SK-N-SH treated with all-trans-retinoic acid at 6 μM for 48 hours (cell line): ENCODE results near the gene RAD51B.

ENCODE experiments used
- ATAC-seq: fragments of 200-7000 bp; cut with Tn5 transposase; 3 replicates; pipeline ENCODE4 v1.9.1; 2020; ENCODE audit warnings: mild to moderate bottlenecking, moderate library complexity
- ARNTL ChIP-seq: fragments of 450-650 bp; formaldehyde crosslinking; IDR thresholded peaks from 2 replicates; pipeline ENCODE4 v1.5.0; 2020; ENCODE audit warnings: low read depth, mild to moderate bottlenecking, moderate library complexity, borderline replicate concordance
- BACH2 ChIP-seq: fragments of 250-450 bp; sonication (Bioruptor Pico); IDR thresholded peaks from 2 replicates; pipeline ENCODE4 v1.9.0; 2021; ENCODE audit warnings: mild to moderate bottlenecking, borderline replicate concordance
- CSDC2 ChIP-seq: fragments of 250-450 bp; sonication (Bioruptor Pico); IDR thresholded peaks from 2 replicates; pipeline ENCODE4 v1.5.0; 2020; ENCODE audit warnings: mild to moderate bottlenecking, moderate library complexity
- ESRRG ChIP-seq: fragments of 250-450 bp; sonication (Bioruptor Pico); IDR thresholded peaks from 2 replicates; pipeline ENCODE4 v1.6.1; 2021; ENCODE audit warnings: mild to moderate bottlenecking
- GLIS3 ChIP-seq: fragments of 250-450 bp; sonication (Bioruptor Pico); IDR thresholded peaks from 2 replicates; pipeline ENCODE4 v1.5.0; 2020; ENCODE audit warnings: mild to moderate bottlenecking, moderate library complexity
- ISL1 ChIP-seq: fragments of 250-450 bp; sonication (Bioruptor Pico); IDR thresholded peaks from 2 replicates; pipeline ENCODE4 v2.1.2; 2022; ENCODE audit warnings: mild to moderate bottlenecking, moderate library complexity
- OSR1 ChIP-seq: fragments of 250-450 bp; sonication (Bioruptor Pico); IDR thresholded peaks from 2 replicates; pipeline ENCODE4 v1.8.0; 2022; ENCODE audit warnings: moderate library complexity, mild to moderate bottlenecking, inconsistent platforms
- PPARA ChIP-seq: fragments of 250-450 bp; sonication (Bioruptor Pico); IDR thresholded peaks from 2 replicates; pipeline ENCODE4 v1.5.0; 2020; ENCODE audit warnings: mild to moderate bottlenecking, borderline replicate concordance
- RARB ChIP-seq: fragments of 250-450 bp; sonication (Bioruptor Pico); IDR thresholded peaks from 2 replicates; pipeline ENCODE4 v1.8.0; 2021; ENCODE audit warnings: mild to moderate bottlenecking, moderate library complexity
- SNAI2 ChIP-seq: fragments of 250-450 bp; sonication (Bioruptor Pico); IDR thresholded peaks from 2 replicates; pipeline ENCODE4 v1.5.0; 2020; ENCODE audit warnings: mild to moderate bottlenecking, moderate library complexity
- TCF4 ChIP-seq: fragments of 250-450 bp; sonication (Bioruptor Pico); IDR thresholded peaks from 2 replicates; pipeline ENCODE4 v1.8.0; 2021; ENCODE audit warnings: mild to moderate bottlenecking, moderate library complexity, borderline replicate concordance
- TOX ChIP-seq: fragments of 250-450 bp; sonication (Bioruptor Pico); IDR thresholded peaks from 2 replicates; pipeline ENCODE4 v1.8.0; 2021; ENCODE audit warnings: mild to moderate bottlenecking, moderate library complexity, borderline replicate concordance
- ZC3H10 ChIP-seq: fragments of 250-450 bp; sonication (Bioruptor Pico); IDR thresholded peaks from 2 replicates; pipeline ENCODE4 v1.5.1; 2021; ENCODE audit warnings: mild to moderate bottlenecking, moderate library complexity
- ZFP3 ChIP-seq: fragments of 250-450 bp; sonication (Bioruptor Pico); IDR thresholded peaks from 2 replicates; pipeline ENCODE4 v1.5.0; 2020; ENCODE audit warnings: mild to moderate bottlenecking, moderate library complexity
- ZFP30 ChIP-seq: fragments of 450-650 bp; formaldehyde crosslinking; IDR thresholded peaks from 2 replicates; pipeline ENCODE4 v1.5.0; 2022; ENCODE audit warnings: mild to moderate bottlenecking, moderate library complexity
- ZNF565 ChIP-seq: fragments of 450-650 bp; formaldehyde crosslinking; conservative IDR thresholded peaks from 2 replicates; pipeline ENCODE4 v1.5.0; 2020; ENCODE audit warnings: low read depth, mild to moderate bottlenecking, moderate library complexity
- ZNF70 ChIP-seq: fragments of 450-650 bp; formaldehyde crosslinking; IDR thresholded peaks from 2 replicates; pipeline ENCODE4 v1.5.0; 2020; ENCODE audit warnings: mild to moderate bottlenecking, moderate library complexity
- ZNF8 ChIP-seq: fragments of 450-650 bp; formaldehyde crosslinking; IDR thresholded peaks from 2 replicates; pipeline ENCODE4 v1.5.0; 2020; ENCODE audit warnings: mild to moderate bottlenecking, moderate library complexity
- TF ChIP-seq, protein P1 (sequence below): fragments of 250-450 bp; sonication (Bioruptor Pico); IDR thresholded peaks from 2 replicates; pipeline ENCODE4 v1.5.0; 2020; ENCODE audit warnings: mild to moderate bottlenecking, moderate library complexity
- TF ChIP-seq, protein P2 (sequence below): fragments of 250-450 bp; sonication (Bioruptor Pico); IDR thresholded peaks from 2 replicates; pipeline ENCODE4 v1.8.0; 2020; ENCODE audit warnings: mild to moderate bottlenecking, moderate library complexity, borderline replicate concordance
- TF ChIP-seq, protein P3 (sequence below): fragments of 250-450 bp; sonication (Bioruptor Pico); IDR thresholded peaks from 2 replicates; pipeline ENCODE4 v1.5.1; 2020; ENCODE audit warnings: low read depth, mild to moderate bottlenecking, moderate library complexity
- TF ChIP-seq, protein P4 (sequence below): fragments of 250-450 bp; sonication (Bioruptor Pico); IDR thresholded peaks from 2 replicates; pipeline ENCODE4 v1.5.1; 2021; ENCODE audit warnings: mild to moderate bottlenecking, moderate library complexity
- TF ChIP-seq, protein P5 (sequence below): fragments of 250-450 bp; sonication (Bioruptor Pico); IDR thresholded peaks from 2 replicates; pipeline ENCODE4 v1.8.0; 2021; ENCODE audit warnings: low read depth, mild to moderate bottlenecking, moderate library complexity, borderline replicate concordance

Gene RAD51B

DNA sequence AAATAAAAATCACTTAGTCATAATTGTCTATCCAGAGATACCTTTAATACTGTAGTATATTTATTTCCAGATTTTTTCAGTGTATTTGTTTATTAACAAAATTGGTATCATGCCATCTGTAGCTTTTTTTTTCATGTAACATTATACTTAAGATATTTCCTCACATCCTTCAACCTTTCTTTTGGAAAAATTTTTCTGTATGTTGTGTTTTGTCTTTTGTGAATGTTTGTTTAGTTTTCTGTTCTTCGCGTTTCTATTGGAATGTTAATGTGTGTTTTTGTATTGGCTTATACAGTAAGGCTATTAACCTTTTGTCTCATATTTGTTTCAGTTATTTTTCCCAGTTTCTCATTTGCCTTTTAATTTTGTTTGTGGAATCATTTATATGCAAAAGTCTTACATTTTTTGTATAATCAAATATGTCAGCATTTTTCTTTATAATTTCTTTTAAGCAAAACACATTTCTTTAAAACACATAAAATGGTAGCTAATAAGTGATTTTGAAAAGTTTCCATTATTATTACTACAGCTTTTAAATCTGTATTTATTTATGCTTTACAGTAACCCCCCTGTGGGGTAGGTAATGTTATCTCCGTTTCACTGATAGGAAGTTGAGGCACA is 433.7 kb downstream of the RAD51B start:
- ATAC-seq, result no peak
- TF ChIP-seq OSR1, result no peak
- no peak for TF ChIP-seq ZC3H10 (CRISPR knock-in tag)
- no peak for TF ChIP-seq RARB
- TF ChIP-seq ZFP30 (CRISPR knock-in tag), result no peak
- TF ChIP-seq ZFP3 (CRISPR knock-in tag), result no peak
- TF ChIP-seq, protein P1, sequence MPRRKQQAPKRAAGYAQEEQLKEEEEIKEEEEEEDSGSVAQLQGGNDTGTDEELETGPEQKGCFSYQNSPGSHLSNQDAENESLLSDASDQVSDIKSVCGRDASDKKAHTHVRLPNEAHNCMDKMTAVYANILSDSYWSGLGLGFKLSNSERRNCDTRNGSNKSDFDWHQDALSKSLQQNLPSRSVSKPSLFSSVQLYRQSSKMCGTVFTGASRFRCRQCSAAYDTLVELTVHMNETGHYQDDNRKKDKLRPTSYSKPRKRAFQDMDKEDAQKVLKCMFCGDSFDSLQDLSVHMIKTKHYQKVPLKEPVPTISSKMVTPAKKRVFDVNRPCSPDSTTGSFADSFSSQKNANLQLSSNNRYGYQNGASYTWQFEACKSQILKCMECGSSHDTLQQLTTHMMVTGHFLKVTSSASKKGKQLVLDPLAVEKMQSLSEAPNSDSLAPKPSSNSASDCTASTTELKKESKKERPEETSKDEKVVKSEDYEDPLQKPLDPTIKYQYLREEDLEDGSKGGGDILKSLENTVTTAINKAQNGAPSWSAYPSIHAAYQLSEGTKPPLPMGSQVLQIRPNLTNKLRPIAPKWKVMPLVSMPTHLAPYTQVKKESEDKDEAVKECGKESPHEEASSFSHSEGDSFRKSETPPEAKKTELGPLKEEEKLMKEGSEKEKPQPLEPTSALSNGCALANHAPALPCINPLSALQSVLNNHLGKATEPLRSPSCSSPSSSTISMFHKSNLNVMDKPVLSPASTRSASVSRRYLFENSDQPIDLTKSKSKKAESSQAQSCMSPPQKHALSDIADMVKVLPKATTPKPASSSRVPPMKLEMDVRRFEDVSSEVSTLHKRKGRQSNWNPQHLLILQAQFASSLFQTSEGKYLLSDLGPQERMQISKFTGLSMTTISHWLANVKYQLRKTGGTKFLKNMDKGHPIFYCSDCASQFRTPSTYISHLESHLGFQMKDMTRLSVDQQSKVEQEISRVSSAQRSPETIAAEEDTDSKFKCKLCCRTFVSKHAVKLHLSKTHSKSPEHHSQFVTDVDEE, result no peak
- no peak for TF ChIP-seq BACH2
- TF ChIP-seq, protein P2, sequence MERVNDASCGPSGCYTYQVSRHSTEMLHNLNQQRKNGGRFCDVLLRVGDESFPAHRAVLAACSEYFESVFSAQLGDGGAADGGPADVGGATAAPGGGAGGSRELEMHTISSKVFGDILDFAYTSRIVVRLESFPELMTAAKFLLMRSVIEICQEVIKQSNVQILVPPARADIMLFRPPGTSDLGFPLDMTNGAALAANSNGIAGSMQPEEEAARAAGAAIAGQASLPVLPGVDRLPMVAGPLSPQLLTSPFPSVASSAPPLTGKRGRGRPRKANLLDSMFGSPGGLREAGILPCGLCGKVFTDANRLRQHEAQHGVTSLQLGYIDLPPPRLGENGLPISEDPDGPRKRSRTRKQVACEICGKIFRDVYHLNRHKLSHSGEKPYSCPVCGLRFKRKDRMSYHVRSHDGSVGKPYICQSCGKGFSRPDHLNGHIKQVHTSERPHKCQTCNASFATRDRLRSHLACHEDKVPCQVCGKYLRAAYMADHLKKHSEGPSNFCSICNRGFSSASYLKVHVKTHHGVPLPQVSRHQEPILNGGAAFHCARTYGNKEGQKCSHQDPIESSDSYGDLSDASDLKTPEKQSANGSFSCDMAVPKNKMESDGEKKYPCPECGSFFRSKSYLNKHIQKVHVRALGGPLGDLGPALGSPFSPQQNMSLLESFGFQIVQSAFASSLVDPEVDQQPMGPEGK (CRISPR knock-in tag), result no peak
- no peak for TF ChIP-seq ZNF565 (CRISPR knock-in tag)
- no peak for TF ChIP-seq TCF4 (CRISPR knock-in tag)
- TF ChIP-seq CSDC2 (CRISPR knock-in tag), result no peak
- TF ChIP-seq ESRRG (CRISPR knock-in tag), result no peak
- TF ChIP-seq, protein P3, sequence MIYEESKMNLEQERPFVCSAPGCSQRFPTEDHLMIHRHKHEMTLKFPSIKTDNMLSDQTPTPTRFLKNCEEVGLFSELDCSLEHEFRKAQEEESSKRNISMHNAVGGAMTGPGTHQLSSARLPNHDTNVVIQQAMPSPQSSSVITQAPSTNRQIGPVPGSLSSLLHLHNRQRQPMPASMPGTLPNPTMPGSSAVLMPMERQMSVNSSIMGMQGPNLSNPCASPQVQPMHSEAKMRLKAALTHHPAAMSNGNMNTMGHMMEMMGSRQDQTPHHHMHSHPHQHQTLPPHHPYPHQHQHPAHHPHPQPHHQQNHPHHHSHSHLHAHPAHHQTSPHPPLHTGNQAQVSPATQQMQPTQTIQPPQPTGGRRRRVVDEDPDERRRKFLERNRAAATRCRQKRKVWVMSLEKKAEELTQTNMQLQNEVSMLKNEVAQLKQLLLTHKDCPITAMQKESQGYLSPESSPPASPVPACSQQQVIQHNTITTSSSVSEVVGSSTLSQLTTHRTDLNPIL (CRISPR knock-in tag), result no peak
- TF ChIP-seq SNAI2 (CRISPR knock-in tag), result no peak
- no peak for TF ChIP-seq TOX (CRISPR knock-in tag)
- no peak for TF ChIP-seq ISL1 (CRISPR knock-in tag)
- TF ChIP-seq, protein P4, sequence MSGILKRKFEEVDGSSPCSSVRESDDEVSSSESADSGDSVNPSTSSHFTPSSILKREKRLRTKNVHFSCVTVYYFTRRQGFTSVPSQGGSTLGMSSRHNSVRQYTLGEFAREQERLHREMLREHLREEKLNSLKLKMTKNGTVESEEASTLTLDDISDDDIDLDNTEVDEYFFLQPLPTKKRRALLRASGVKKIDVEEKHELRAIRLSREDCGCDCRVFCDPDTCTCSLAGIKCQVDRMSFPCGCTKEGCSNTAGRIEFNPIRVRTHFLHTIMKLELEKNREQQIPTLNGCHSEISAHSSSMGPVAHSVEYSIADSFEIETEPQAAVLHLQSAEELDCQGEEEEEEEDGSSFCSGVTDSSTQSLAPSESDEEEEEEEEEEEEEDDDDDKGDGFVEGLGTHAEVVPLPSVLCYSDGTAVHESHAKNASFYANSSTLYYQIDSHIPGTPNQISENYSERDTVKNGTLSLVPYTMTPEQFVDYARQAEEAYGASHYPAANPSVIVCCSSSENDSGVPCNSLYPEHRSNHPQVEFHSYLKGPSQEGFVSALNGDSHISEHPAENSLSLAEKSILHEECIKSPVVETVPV (CRISPR knock-in tag), result no peak
- no peak for TF ChIP-seq PPARA
- no peak for TF ChIP-seq ZNF8 (CRISPR knock-in tag)
- TF ChIP-seq ARNTL (CRISPR knock-in tag), result no peak

DNA sequence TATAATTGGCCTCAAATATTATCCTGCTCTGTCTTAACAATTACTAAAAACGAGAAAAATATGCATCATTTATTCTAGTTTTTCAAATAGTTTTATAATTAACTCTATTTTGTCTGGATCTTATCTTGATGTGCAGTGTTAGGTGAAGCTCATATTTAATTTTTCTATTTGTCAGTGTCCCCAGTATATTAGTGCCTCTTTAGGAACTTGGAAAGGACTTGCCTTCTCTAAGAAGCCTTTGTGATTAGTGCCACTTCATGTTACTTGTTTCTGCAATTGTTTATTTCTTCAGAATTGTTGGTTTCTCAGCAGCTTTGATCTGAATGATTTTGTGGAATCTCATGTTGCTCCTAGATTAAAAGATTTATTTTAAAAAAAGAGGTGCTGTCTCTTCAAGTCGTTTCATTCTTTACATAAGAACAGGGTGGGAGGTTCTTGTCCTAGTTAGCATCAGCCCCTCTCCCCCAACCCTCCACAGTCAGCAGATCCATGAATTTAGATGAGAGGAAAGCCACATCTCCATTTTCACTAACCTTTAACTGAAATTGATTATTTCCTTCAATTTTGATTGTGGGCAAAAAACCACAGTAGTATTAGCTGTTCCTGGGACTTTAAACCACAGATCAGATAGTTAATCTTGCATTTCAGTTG is 434.4 kb downstream of the RAD51B start:
- ATAC-seq, result no peak
- TF ChIP-seq GLIS3 (CRISPR knock-in tag) (no peak), ZNF565 (CRISPR knock-in tag) (no peak), BACH2 (no peak), ZNF70 (CRISPR knock-in tag) (no peak), RARB (no peak), ESRRG (CRISPR knock-in tag) (no peak), ARNTL (CRISPR knock-in tag) (no peak), CSDC2 (CRISPR knock-in tag) (no peak), ZFP30 (CRISPR knock-in tag) (no peak), ZNF8 (CRISPR knock-in tag) (no peak), ISL1 (CRISPR knock-in tag) (no peak), ZFP3 (CRISPR knock-in tag) (no peak), TCF4 (CRISPR knock-in tag) (no peak)
- TF ChIP-seq, protein P1, result no peak
- TF ChIP-seq, protein P5, sequence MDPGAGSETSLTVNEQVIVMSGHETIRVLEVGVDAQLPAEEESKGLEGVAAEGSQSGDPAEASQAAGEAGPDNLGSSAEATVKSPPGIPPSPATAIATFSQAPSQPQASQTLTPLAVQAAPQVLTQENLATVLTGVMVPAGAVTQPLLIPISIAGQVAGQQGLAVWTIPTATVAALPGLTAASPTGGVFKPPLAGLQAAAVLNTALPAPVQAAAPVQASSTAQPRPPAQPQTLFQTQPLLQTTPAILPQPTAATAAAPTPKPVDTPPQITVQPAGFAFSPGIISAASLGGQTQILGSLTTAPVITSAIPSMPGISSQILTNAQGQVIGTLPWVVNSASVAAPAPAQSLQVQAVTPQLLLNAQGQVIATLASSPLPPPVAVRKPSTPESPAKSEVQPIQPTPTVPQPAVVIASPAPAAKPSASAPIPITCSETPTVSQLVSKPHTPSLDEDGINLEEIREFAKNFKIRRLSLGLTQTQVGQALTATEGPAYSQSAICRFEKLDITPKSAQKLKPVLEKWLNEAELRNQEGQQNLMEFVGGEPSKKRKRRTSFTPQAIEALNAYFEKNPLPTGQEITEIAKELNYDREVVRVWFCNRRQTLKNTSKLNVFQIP, result no peak
- TF ChIP-seq, protein P4 (CRISPR knock-in tag), result no peak
- TF ChIP-seq, protein P3 (CRISPR knock-in tag), result no peak
